Stimulated activated CD4-positive, alpha-beta T cell treated with anti-CD3 and anti-CD28 coated beads, Interleukin-15, amount 100 ng/mL, for 24 hours (primary cell): ENCODE data around the gene TSFM.
"Not testable (repeated sequence)": the region's sequence is repeated elsewhere in the genome, so short reads cannot be mapped to it uniquely, and the experiment has no call there.

ENCODE experiments used
- DNase-seq: peaks from one replicate; pipeline ENCODE4 v3.0.0-alpha.2; 2020

Gene TSFM

GRCh38 chr12:57763881-57764661 is 18.5 kb upstream of the TSFM start:
- DNase-seq: no peak

- DNase-seq: peak; percentile 57
Measured at GRCh38 chr12:57764662-57765002, 18.0 kb upstream of the TSFM start.

GRCh38 chr12:57765003-57765697 is 17.4 kb upstream of the TSFM start:
- DNase-seq: peak; percentile 80

GRCh38 chr12:57765698-57766463 is 16.7 kb upstream of the TSFM start:
- peak; percentile 43 for DNase-seq

- DNase-seq: peak; percentile 42
Measured at GRCh38 chr12:57766464-57767304, 15.9 kb upstream of the TSFM start, which contains the start of gene CYP27B1. CYP27B1 (minus strand) TSS chr12:57767078; CDS start chr12:57767041, 37 bp downstream.

GRCh38 chr12:57767305-57767698 is 15.3 kb upstream of the TSFM start:
- DNase-seq: no peak

GRCh38 chr12:57767876-57768275 is 14.7 kb upstream of the TSFM start:
- DNase-seq: no peak

- DNase-seq: no peak
Measured at GRCh38 chr12:57769594-57769993, 13.0 kb upstream of the TSFM start.

GRCh38 chr12:57770734-57771133 is 11.9 kb upstream of the TSFM start:
- no peak for DNase-seq

GRCh38 chr12:57771236-57771872 is 11.2 kb upstream of the TSFM start:
- DNase-seq: peak; percentile 97

GRCh38 chr12:57771873-57772428 is 10.6 kb upstream of the TSFM start, which contains the start of gene METTL1:
METTL1 (minus strand) TSS chr12:57772105; CDS start chr12:57772083, 22 bp downstream.
- peak; percentile 96 for DNase-seq

- peak; percentile 66 for DNase-seq
Measured at GRCh38 chr12:57772429-57773322, 9.9 kb upstream of the TSFM start, which contains the start of gene EEF1AKMT3. EEF1AKMT3 (plus strand) TSS chr12:57772614; CDS start chr12:57772725, 111 bp downstream.

GRCh38 chr12:57774634-57775033 is 8.0 kb upstream of the TSFM start:
- not testable (repeated sequence) for DNase-seq

GRCh38 chr12:57775044-57775443 is 7.5 kb upstream of the TSFM start:
- DNase-seq: no peak

GRCh38 chr12:57775563-57776246 is 6.9 kb upstream of the TSFM start:
- DNase-seq: no peak

- no peak for DNase-seq
Measured at GRCh38 chr12:57776247-57776587, 6.4 kb upstream of the TSFM start.

- no peak for DNase-seq
Measured at GRCh38 chr12:57777367-57777766, 5.2 kb upstream of the TSFM start.

GRCh38 chr12:57777911-57778310 is 4.7 kb upstream of the TSFM start:
- no peak for DNase-seq

- DNase-seq: no peak
Measured at GRCh38 chr12:57779736-57780135, 2.9 kb upstream of the TSFM start.
